Left hindlimb (tissue), 1 donor: ENCODE results near the gene OR4E1.
"Not testable (repeated sequence)": the region's sequence is repeated elsewhere in the genome, so short reads cannot be mapped to it uniquely, and the experiment has no call there.

Experiments used
- DNase-seq: peaks from one replicate; pipeline ENCODE4 v3.0.0-alpha.2; 2018

Gene OR4E1

GRCh38 chr14:21652209-21652808, 21.3 kb downstream of the OR4E1 start:
- no peak for DNase-seq

GRCh38 chr14:21647380-21647779, 26.2 kb downstream of the OR4E1 start:
- no peak for DNase-seq

DNA sequence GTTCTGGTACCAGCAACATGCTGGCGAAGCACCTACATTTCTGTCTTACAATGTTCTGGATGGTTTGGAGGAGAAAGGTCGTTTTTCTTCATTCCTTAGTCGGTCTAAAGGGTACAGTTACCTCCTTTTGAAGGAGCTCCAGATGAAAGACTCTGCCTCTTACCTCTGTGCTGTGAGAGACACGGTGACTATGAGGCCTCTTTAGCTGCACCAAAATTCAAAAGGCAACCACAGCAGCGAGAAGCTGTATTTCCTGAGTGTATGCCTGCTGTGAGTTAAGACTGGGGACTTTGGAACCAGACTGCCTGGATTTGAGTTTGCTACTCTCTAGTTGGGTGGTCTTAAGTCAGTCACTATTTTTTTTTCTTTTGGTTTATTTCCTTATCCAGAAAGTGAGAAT, 30.2 kb downstream of the OR4E1 start:
- DNase-seq, result no peak

- DNase-seq, result no peak
Observed at GRCh38 chr14:21642683-21643082, 30.9 kb downstream of the OR4E1 start.

DNA sequence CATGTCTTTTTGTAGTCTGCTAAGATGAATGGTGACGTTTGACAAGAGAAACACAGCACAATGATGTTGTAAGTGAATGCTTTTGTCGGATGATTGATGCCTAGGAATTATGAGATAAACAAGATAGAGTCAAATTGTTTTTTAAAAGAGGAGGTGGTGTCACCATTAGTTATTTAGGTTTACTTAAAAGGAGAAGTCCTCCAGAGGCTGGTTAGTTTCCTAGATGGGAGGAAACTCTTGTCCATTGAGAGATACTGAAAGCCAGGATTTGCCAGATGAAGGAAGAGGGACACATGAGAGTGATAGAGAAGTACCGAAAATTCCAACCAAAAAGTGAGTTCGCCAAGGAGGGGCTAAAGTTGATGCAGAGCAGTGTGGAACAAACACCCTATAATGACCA, 38.8 kb downstream of the OR4E1 start, which contains the start of gene OR10G2:
TSS of gene OR10G2 (minus strand) at position 101 of the 400 bp plus-strand sequence. CDS start at position 3, 98 bp downstream.
- DNase-seq, result no peak

GRCh38 chr14:21631084-21631483, 42.5 kb downstream of the OR4E1 start:
- DNase-seq, result no peak

DNA sequence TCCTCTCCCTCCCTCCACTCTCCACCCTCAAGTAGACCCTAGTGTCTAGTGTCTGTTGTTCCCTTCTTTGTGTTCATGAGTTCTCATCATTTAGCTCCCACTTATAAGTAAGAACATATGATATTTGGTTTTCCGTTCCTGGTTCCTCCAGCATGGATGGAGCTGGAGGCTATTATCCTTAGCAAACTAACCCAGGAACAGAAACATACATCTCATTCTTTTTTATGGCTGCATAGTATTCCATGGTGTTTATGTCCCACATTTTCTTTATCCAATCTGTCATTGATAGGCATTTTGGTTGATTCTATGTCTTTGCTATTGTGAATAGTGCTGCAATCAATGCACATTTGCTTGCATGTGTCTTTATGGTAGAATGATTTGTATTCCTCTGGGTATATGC, 43.1 kb downstream of the OR4E1 start:
- not testable (repeated sequence) for DNase-seq

GRCh38 chr14:21626491-21627230, 47.0 kb downstream of the OR4E1 start:
- no peak for DNase-seq
